ENCODE measurements around the gene PROSER2. TPM values are rescaled to one million over a fixed set of nuclear protein-coding genes. Genes with fewer than 3 reads are reported as not detected.

Gene PROSER2
- total RNA-seq, 1 donor from 2014 or later, result 5.7 TPM

DNA sequence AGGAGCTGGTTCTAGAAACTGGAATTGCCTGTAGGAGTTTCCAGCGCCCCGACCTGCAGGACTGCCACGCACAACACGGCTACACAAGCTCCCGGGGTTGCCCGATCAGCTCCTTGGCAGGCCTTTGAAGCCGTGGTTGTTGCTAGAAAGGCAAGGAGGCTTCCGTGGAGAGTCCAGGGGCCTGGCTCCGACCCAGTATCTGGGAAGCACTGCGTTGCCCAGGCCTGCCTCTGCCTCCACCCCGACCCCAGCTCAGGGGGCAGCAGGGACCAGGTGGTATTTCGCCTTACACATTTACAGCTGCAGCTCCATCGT, 54.4 kb downstream of the PROSER2 start:
- no peaks in the 10 kb centered on the region for H3K9me3 Mint-ChIP-seq (ENCODE audit: unreplicated experiment)
- H3K4me3 Mint-ChIP-seq (ENCODE audit: unreplicated experiment), result no peak overlapping the region
- H3K27ac Mint-ChIP-seq (ENCODE audit: unreplicated experiment), result no peak overlapping the region
- peaks cover 16% of the 10 kb centered on the region for H3K4me1 Mint-ChIP-seq (ENCODE audit: unreplicated experiment)
- no peaks in the 10 kb centered on the region for H3K36me3 Mint-ChIP-seq (ENCODE audit: low read depth, unreplicated experiment)
- TF ChIP-seq, protein P1, sequence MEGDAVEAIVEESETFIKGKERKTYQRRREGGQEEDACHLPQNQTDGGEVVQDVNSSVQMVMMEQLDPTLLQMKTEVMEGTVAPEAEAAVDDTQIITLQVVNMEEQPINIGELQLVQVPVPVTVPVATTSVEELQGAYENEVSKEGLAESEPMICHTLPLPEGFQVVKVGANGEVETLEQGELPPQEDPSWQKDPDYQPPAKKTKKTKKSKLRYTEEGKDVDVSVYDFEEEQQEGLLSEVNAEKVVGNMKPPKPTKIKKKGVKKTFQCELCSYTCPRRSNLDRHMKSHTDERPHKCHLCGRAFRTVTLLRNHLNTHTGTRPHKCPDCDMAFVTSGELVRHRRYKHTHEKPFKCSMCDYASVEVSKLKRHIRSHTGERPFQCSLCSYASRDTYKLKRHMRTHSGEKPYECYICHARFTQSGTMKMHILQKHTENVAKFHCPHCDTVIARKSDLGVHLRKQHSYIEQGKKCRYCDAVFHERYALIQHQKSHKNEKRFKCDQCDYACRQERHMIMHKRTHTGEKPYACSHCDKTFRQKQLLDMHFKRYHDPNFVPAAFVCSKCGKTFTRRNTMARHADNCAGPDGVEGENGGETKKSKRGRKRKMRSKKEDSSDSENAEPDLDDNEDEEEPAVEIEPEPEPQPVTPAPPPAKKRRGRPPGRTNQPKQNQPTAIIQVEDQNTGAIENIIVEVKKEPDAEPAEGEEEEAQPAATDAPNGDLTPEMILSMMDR (IDR thresholded peaks at IDR 0.05; ENCODE audit: unreplicated experiment), result no peak
- DNase-seq (ENCODE audit: low spot score), result no peak
- H3K27me3 Mint-ChIP-seq (ENCODE audit: unreplicated experiment), result peaks cover 18% of the 10 kb centered on the region

DNA sequence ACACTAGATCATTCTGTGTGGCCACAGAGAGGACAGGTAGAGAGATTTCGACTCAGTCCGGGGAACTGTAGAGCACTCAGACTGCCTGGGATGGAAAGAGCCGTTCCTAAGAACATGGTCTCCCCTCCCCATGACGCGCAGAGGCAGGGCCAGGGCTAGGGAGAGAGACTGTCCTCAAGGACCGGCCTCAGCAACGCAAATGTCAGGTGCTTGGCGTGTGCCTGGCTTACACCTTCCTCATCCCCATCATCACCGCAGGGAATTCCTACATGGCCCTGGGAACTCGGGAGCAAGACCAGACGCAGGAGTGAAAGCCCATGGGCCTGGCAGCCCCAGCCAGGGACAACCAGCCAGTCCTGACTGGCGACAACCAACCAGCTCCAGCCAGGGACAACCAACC, 55.6 kb downstream of the PROSER2 start:
- H3K36me3 Mint-ChIP-seq (ENCODE audit: low read depth, unreplicated experiment), result no peaks in the 10 kb centered on the region
- no peak overlapping the region for H3K27ac Mint-ChIP-seq (ENCODE audit: unreplicated experiment)
- peaks cover 16% of the 10 kb centered on the region for H3K4me1 Mint-ChIP-seq (ENCODE audit: unreplicated experiment)
- TF ChIP-seq, protein P1 (IDR thresholded peaks at IDR 0.05; ENCODE audit: unreplicated experiment), result no peak
- no peak for DNase-seq (ENCODE audit: low spot score)
- no peaks in the 10 kb centered on the region for H3K9me3 Mint-ChIP-seq (ENCODE audit: unreplicated experiment)
- H3K27me3 Mint-ChIP-seq (ENCODE audit: unreplicated experiment), result peaks cover 16% of the 10 kb centered on the region
- H3K4me3 Mint-ChIP-seq (ENCODE audit: unreplicated experiment), result no peak overlapping the region

DNA sequence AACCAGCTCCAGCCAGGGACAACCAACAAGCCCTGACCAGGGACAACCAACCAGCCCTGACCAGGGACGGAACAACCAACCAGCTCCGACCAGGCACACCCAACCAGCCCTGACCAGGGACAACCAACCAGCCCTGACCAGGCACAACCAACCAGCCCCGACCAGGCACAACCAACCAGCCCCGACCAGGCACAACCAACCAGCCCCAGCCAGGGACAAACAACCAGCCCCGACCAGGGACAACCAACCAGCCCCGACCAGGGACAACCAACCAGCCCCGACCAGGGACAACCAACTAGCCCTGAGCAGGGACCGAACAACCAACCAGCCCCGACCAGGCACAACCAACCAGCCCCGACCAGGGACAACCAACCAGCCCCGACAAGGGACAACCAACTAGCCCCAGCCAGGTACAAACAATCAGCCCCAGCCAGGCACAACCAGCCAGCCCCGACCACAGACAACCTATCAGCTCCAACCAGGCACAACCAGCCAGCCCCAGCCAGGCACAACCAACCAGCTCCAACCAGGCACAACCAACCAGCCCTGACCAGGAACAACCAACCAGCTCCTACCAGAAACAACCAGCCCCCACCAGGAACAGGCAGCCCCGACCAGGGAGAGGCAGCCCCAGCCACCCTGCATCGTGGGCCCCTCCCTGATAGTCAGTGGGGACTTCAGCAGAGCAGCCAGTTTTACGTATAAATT, 56.4 kb downstream of the PROSER2 start:
- peaks cover 11% of the 10 kb centered on the region for H3K27me3 Mint-ChIP-seq (ENCODE audit: unreplicated experiment)
- TF ChIP-seq, protein P1 (IDR thresholded peaks at IDR 0.05; ENCODE audit: unreplicated experiment), result no peak
- DNase-seq (ENCODE audit: low spot score), result no peak
- H3K36me3 Mint-ChIP-seq (ENCODE audit: low read depth, unreplicated experiment), result no peaks in the 10 kb centered on the region
- no peak overlapping the region for H3K27ac Mint-ChIP-seq (ENCODE audit: unreplicated experiment)
- no peak overlapping the region for H3K4me3 Mint-ChIP-seq (ENCODE audit: unreplicated experiment)
- no peaks in the 10 kb centered on the region for H3K9me3 Mint-ChIP-seq (ENCODE audit: unreplicated experiment)
- H3K4me1 Mint-ChIP-seq (ENCODE audit: unreplicated experiment), result peaks cover 12% of the 10 kb centered on the region

DNA sequence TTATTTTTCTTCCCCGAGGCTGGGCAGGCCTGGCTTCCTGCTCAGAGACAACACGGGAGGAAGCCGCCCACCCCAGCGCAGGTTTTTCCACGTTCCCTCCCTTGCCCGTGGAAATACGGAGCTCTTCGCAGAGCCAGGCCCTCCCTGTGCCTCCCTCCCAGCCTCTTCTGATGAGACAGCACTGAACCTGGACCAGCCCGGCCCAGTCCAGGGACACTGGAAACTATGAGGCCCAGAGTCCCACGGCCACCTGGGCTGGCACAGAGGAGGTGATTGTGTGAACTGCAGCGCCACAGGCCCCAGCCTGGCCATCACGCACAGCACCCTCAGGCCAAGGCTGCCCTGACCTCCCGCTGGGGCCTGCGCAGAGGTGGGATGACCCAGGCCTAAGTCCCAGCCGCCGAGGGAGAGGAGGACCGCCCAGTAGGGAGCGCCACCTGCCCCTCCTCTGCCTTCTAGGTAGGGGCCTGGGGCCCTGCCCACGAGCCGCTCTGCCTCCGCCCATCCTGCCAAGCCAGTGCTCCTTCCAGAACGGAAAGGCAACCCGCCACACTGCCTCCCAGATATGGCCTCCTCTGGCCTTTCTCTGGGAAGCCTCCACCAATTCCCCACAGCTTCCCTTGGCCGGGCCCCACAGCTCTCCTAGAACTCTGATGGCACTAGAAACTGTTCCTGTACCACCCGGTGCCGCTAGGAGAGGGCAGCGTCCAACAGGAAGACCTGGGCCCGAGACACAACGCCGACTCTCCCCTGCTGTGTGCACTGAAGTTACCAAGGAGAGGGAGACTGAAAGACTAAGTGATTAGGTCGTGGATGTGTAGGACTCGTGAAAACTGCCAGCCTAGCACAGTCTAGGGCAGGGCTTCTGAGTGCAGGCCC, 57.2 kb downstream of the PROSER2 start:
- peaks cover 11% of the 10 kb centered on the region for H3K27me3 Mint-ChIP-seq (ENCODE audit: unreplicated experiment)
- no peak overlapping the region for H3K4me3 Mint-ChIP-seq (ENCODE audit: unreplicated experiment)
- H3K9me3 Mint-ChIP-seq (ENCODE audit: unreplicated experiment), result no peaks in the 10 kb centered on the region
- no peak overlapping the region for H3K27ac Mint-ChIP-seq (ENCODE audit: unreplicated experiment)
- no peak for DNase-seq (ENCODE audit: low spot score)
- H3K4me1 Mint-ChIP-seq (ENCODE audit: unreplicated experiment), result peaks cover 12% of the 10 kb centered on the region
- TF ChIP-seq, protein P1 (IDR thresholded peaks at IDR 0.05; ENCODE audit: unreplicated experiment), result no peak
- H3K36me3 Mint-ChIP-seq (ENCODE audit: low read depth, unreplicated experiment), result no peaks in the 10 kb centered on the region

DNA sequence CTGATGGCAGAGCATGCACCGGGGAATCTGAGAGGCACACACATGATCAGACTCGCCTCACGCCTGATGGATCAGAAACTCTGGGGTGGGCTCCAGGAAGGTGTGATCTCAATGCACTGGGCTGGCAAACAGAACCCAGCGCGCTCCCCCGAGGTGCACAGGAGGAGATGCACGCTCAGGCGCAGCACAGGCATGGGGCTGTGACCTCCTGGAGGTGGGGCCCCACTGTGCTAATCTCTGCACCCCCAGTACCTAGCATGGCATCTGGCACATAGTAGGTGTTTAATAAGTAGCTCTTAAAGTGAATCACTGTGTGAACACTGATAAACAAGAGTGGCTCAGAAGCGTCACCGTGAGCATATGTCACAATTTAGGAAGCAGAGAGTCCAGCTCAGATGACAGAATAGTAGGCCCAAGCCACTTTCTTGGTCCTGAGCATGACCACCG, 57.9 kb downstream of the PROSER2 start:
- DNase-seq (ENCODE audit: low spot score), result no peak
- no peak overlapping the region for H3K4me3 Mint-ChIP-seq (ENCODE audit: unreplicated experiment)
- TF ChIP-seq, protein P1 (IDR thresholded peaks at IDR 0.05; ENCODE audit: unreplicated experiment), result no peak
- peaks cover 12% of the 10 kb centered on the region for H3K4me1 Mint-ChIP-seq (ENCODE audit: unreplicated experiment)
- H3K27me3 Mint-ChIP-seq (ENCODE audit: unreplicated experiment), result peaks cover 11% of the 10 kb centered on the region
- H3K9me3 Mint-ChIP-seq (ENCODE audit: unreplicated experiment), result no peaks in the 10 kb centered on the region
- H3K36me3 Mint-ChIP-seq (ENCODE audit: low read depth, unreplicated experiment), result no peaks in the 10 kb centered on the region
- H3K27ac Mint-ChIP-seq (ENCODE audit: unreplicated experiment), result no peak overlapping the region

Measured in endothelial cell (in vitro differentiated cells).